HEK293T (cell line): ENCODE measurements around the gene TUBB3.

Source experiments
- CTCF ChIA-PET: fragments of 350-600 bp; formaldehyde crosslinking; extraction: SDS; loops from one replicate; lab custom pipeline; 2021; ENCODE audit warnings: antibody characterized with exemption, inconsistent platforms; lab: Yijun Ruan, JAX
- POLR2A ChIA-PET: fragments of 350-600 bp; formaldehyde crosslinking; extraction: SDS; loops from one replicate; lab custom pipeline; 2020; ENCODE audit warnings: antibody characterized with exemption, inconsistent platforms; lab: Yijun Ruan, JAX
- DNase-seq: peaks from one replicate; pipeline ENCODE4 v3.0.0; 2012; ENCODE audit warnings: mixed read lengths; ENCODE audit errors: extremely low spot score
- ARNT ChIP-seq: fragments of 450-650 bp; IDR thresholded peaks from 2 replicates; pipeline ENCODE4 v1.6.1; 2017; ENCODE audit warnings: mild to moderate bottlenecking
- BHLHE40 ChIP-seq: fragments of 450-650 bp; IDR thresholded peaks from 2 replicates; pipeline ENCODE4 v1.6.1; 2016; ENCODE audit warnings: mild to moderate bottlenecking, moderate library complexity, borderline replicate concordance
- CTBP1 ChIP-seq: fragments of 450-650 bp; IDR thresholded peaks from 2 replicates; pipeline ENCODE4 v1.6.1; 2016; ENCODE audit warnings: borderline replicate concordance
- ELF4 ChIP-seq: fragments of 450-650 bp; IDR thresholded peaks from 2 replicates; pipeline ENCODE4 v1.6.1; 2017; ENCODE audit warnings: antibody characterized with exemption
- FOXA1 ChIP-seq: fragments of 450-650 bp; IDR thresholded peaks from 2 replicates; pipeline ENCODE4 v1.6.1; 2016; ENCODE audit warnings: mild to moderate bottlenecking
- FOXK2 ChIP-seq: fragments of 450-650 bp; IDR thresholded peaks from 2 replicates; pipeline ENCODE4 v1.6.1; 2016; ENCODE audit warnings: mild to moderate bottlenecking
- FOXM1 ChIP-seq: fragments of 450-650 bp; IDR thresholded peaks from 2 replicates; pipeline ENCODE4 v1.6.1; 2017; ENCODE audit warnings: mild to moderate bottlenecking, borderline replicate concordance
- HDGF ChIP-seq: fragments of 450-650 bp; IDR thresholded peaks from 2 replicates; pipeline ENCODE4 v1.6.1; 2017; ENCODE audit warnings: antibody characterized with exemption, borderline replicate concordance
- L3MBTL2 ChIP-seq: fragments of 450-650 bp; conservative IDR thresholded peaks from 2 replicates; pipeline ENCODE4 v1.6.1; 2016; ENCODE audit warnings: mild to moderate bottlenecking
- LEF1 ChIP-seq: fragments of 450-650 bp; IDR thresholded peaks from 2 replicates; pipeline ENCODE4 v1.6.1; 2017; ENCODE audit warnings: mild to moderate bottlenecking, borderline replicate concordance
- NFRKB ChIP-seq: fragments of 450-650 bp; IDR thresholded peaks from 2 replicates; pipeline ENCODE4 v1.6.1; 2016; ENCODE audit warnings: mild to moderate bottlenecking, moderate library complexity
- SP1 ChIP-seq: fragments of 450-650 bp; IDR thresholded peaks from 2 replicates; pipeline ENCODE4 v1.6.1; 2017
- SUZ12 ChIP-seq: fragments of 450-650 bp; IDR thresholded peaks from 2 replicates; pipeline ENCODE4 v1.6.1; 2016; ENCODE audit warnings: mild to moderate bottlenecking
- TARDBP ChIP-seq: fragments of 450-650 bp; IDR thresholded peaks from 2 replicates; pipeline ENCODE4 v1.6.1; 2016
- ZNF384 ChIP-seq: fragments of 450-650 bp; IDR thresholded peaks from 2 replicates; pipeline ENCODE4 v1.6.1; 2016
- TF ChIP-seq, protein P1 (sequence below): fragments of 450-650 bp; IDR thresholded peaks from 2 replicates; pipeline ENCODE4 v1.6.1; 2016

The TUBB3 gene

DNA sequence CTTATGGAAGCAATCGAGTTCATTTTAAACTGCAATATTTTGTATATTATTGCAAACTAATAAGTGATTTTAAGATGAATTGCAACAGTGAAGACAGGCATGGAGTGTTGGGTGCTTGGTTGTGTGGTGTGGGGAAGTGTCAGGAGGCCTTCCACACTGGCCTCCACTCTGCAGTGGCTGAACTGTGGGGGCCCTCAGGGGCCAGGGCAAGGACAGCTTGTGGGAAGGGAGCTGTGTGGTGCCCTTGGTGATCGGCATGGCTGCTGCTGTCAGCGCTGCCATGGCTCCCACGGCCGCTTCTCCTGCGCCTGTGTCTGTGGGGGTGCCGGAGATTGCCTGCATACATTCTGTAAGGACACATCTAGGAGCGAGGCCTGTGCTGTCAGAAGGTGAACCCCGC, 30.5 kb upstream of the TUBB3 start:
- TF ChIP-seq LEF1 (no peak), SUZ12 (no peak), HDGF (no peak), ELF4 (no peak), ZNF384 (no peak), ARNT (no peak), FOXA1 (no peak), FOXK2 (no peak), TARDBP (no peak), SP1 (no peak), FOXM1 (no peak), NFRKB (no peak), CTBP1 (no peak), L3MBTL2 (no peak), BHLHE40 (no peak)
- TF ChIP-seq, protein P1, sequence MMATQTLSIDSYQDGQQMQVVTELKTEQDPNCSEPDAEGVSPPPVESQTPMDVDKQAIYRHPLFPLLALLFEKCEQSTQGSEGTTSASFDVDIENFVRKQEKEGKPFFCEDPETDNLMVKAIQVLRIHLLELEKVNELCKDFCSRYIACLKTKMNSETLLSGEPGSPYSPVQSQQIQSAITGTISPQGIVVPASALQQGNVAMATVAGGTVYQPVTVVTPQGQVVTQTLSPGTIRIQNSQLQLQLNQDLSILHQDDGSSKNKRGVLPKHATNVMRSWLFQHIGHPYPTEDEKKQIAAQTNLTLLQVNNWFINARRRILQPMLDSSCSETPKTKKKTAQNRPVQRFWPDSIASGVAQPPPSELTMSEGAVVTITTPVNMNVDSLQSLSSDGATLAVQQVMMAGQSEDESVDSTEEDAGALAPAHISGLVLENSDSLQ = no peak
- POLR2A ChIA-PET = interaction anchor here (1.3 kb wide), 1 partner anchor 19 kb away, joined by 4 read pairs; the partner anchor contains the start of gene TCF25
- DNase-seq = no peak
- CTCF ChIA-PET = no interaction called here

DNA sequence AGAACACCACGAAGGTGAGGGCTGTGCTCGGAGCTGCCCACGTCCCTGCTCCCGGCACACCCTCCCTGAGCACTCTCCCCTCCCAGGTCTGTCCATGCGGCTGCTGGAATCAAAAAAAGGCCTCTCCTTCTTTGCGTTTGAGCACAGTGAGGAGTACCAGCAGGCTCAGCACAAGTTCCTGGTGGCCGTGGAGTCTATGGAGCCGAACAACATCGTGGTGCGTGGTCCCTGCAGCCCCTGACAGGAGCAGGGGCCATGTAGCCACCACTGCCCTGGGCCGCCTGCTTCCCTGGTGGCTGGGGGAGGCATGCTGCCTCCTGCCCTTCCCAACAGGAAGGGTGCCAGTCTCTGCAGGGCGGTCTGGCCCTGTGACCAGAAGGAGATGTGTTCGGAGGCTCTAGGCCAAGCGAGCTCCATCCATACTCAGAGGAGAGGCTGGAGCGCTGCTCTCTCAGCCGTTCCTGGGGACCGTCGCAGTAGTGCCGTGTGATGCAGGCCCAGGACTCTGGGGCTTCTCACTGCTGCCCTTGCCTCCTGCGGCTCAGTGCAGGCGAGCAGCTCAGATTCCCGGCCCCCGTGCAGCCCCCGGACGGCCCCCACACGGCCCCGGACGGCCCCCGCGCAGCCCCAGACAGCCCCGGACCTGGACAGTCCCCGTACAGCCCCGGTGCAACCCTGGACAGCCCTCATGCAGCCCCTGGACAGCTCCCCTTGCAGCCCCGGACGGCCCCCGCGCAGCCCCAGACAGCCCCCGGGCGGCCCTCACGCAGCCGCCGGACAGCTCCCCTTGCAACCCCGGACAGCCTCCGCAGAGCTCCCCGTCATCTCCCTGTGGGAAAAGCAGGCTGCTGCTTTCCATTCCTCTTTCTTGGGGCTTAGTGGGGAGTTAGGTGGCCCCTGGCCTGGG, 29.2 kb upstream of the TUBB3 start:
- no peak for DNase-seq
- TF ChIP-seq, protein P1 = no peak
- TF ChIP-seq HDGF (no peak), SUZ12 (no peak), FOXK2 (no peak), ELF4 (no peak), L3MBTL2 (no peak), ARNT (no peak)
- CTCF ChIA-PET = no interaction called here
- POLR2A ChIA-PET = interaction anchor here (1.3 to 1.5 kb wide), 2 partner anchors 21 kb away, joined by 4 read pairs; partner anchors contain the start of gene TCF25

DNA sequence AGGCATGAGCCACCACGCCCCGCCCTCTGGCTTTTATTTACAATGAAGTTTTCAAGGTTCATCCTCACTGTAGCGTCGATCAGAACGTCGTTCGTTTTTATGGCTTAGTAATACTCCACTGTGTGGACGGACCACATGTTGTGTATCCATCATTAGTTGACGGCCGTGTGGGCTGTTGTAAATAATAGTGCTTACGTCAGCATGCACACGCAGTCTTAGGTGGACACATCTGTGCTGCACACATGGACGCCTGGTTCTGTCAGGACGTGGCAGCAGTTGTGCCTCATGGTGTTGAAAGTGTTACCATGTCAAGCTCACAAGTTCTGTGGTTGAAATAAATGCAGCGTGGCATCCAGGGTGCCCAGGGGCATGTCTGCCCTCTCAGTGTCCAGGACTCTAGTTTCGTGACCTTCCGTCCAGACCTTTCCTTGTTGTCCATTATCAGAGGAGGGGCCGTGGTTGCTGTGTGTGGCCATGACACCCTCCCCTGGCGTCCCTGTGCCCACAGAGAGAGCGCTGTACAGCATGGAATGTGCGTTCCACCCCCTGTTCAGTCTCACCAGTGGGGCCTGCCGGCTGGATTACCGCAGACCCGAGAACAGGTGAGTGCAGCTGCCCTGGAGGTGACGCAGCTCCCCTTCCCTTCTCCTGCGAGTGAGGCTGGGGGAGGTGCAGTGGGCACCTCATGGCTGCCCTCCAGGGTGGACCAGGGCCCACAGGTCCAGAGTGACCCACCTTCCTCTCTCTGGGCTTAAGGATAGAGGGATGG, 27.5 kb upstream of the TUBB3 start:
- CTCF ChIA-PET = interaction anchor here (0.9 kb wide), 1 partner anchor 13 kb away, joined by 3 read pairs; no protein-coding TSS in a partner anchor
- TF ChIP-seq ARNT (no peak), FOXA1 (no peak), TARDBP (no peak), FOXK2 (no peak), FOXM1 (no peak), NFRKB (no peak), LEF1 (no peak)
- TF ChIP-seq, protein P1 = no peak
- POLR2A ChIA-PET = interaction anchor here (1.5 to 1.6 kb wide), 2 partner anchors 22 kb away, joined by 4 to 5 read pairs; partner anchors contain the start of gene TCF25
- no peak for DNase-seq

DNA sequence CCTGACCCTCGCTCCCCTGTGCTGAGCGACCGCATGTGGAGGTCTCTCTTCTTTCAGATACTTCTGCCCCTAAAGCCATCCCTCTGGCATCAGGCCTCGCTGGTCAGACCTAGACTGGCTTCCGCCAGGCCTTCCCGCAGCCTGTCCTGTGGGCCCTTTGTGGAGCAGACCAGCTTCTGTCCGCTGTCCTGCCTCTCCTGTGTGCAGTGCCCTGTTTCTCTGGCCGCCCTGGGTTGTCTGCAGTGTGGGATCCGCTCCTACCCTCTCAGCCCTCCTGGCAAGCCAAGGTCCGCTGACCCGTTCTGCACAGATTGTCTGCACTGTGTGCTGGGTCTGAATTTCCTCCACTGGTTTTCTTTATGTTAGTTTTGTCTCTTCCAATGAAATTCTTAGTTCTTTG, 25.9 kb upstream of the TUBB3 start:
- no peak for DNase-seq
- TF ChIP-seq CTBP1 (no peak), LEF1 (no peak), HDGF (no peak), BHLHE40 (no peak), SP1 (no peak), NFRKB (no peak), FOXK2 (no peak), TARDBP (no peak), ZNF384 (no peak), ELF4 (no peak), L3MBTL2 (no peak), SUZ12 (no peak), ARNT (no peak), FOXA1 (no peak), FOXM1 (no peak)
- TF ChIP-seq, protein P1 = no peak
- ChIA-PET POLR2A (interaction anchor here (1.6 kb wide), 1 partner anchor 23 kb away, joined by 5 read pairs; the partner anchor contains the start of gene TCF25), CTCF (interaction anchor here (1.4 kb wide), 1 partner anchor 13 kb away, joined by 3 read pairs; no protein-coding TSS in a partner anchor)
